GM12878 (cell line): ENCODE data around the gene URI1. TPM values are rescaled to one million over a fixed set of nuclear protein-coding genes. Genes with fewer than 3 reads are reported as not detected.

Source experiments
- ATAC-seq: fragments of 200-7000 bp; cut with Tn5 transposase; 3 replicates; pipeline ENCODE4 v1.9.1; 2020; ENCODE audit warnings: mild to moderate bottlenecking, moderate library complexity
- BruUV-seq: library from RNA; stranded (reverse); fragments of 400-500 nt; replicated peaks from 2 replicates; lab custom pipeline; 2021; lab: Mats Ljungman, UMichigan
- CTCF ChIA-PET: fragments of 300-600 bp; sonication (Branson Sonifier 250); formaldehyde crosslinking; extraction: SDS; loops from one replicate; lab custom pipeline; 2021; ENCODE audit warnings: inconsistent platforms; lab: Yijun Ruan, JAX
- POLR2A ChIA-PET: fragments of 350-600 bp; formaldehyde crosslinking; extraction: SDS; loops from one replicate; lab custom pipeline; 2021; ENCODE audit warnings: inconsistent platforms; lab: Charles Lee
- RAD21 ChIA-PET: fragments of 300-600 bp; sonication (Branson Sonifier 250); formaldehyde crosslinking; loops from one replicate; lab custom pipeline; 2023; ENCODE audit warnings: antibody characterized with exemption; ENCODE audit not compliant: unreplicated experiment; lab: Charles Lee
- SMC1A ChIA-PET: fragments of 300-600 bp; sonication (Branson Sonifier 250); formaldehyde crosslinking; loops from one replicate; lab custom pipeline; 2023; ENCODE audit not compliant: unreplicated experiment, uncharacterized antibody; lab: Charles Lee
- DNase-seq: peaks from one replicate; pipeline ENCODE4 v3.0.0-alpha.2; 2011; ENCODE audit warnings: low read depth, low spot score
- FAIRE-seq: peaks from 3 replicates; lab custom pipeline; 2011; peaks lifted over from hg19 to GRCh38; lab: Jason Lieb, UNC
- H2AFZ ChIP-seq: 2 replicates; pipeline ENCODE4 v1.6.0; 2011; ENCODE audit warnings: low read depth, low read length, control low read depth; ENCODE audit not compliant: control insufficient read depth
- H3K27ac ChIP-seq: 2 replicates; pipeline ENCODE4 v1.5.1; 2011; ENCODE audit warnings: control low read depth; ENCODE audit not compliant: control insufficient read depth, insufficient read depth
- H3K27me3 ChIP-seq, 2 experiments: replicated peaks in 1 of 2; 2 replicates each; pipeline versions ENCODE4 v1.6.0 to v1.6.1; 2011; ENCODE audit warnings: low read length in 1 of 2; ENCODE audit not compliant: control insufficient read depth in 2 of 2, insufficient read depth in 2 of 2
- H3K36me3 ChIP-seq, 2 experiments: 2 replicates each; pipeline ENCODE4 v1.5.1; 2011; ENCODE audit warnings: low read length in 1 of 2; ENCODE audit not compliant: control insufficient read depth in 2 of 2, insufficient read depth in 2 of 2
- H3K4me1 ChIP-seq: 2 replicates; pipeline ENCODE4 v1.6.1; 2011; ENCODE audit warnings: mild to moderate bottlenecking, low read length, moderate library complexity, mixed read lengths; ENCODE audit not compliant: control insufficient read depth, insufficient read depth
- H3K4me2 ChIP-seq: 2 replicates; pipeline ENCODE4 v1.6.0; 2011; ENCODE audit warnings: control low read depth; ENCODE audit not compliant: control insufficient read depth, insufficient read depth
- H3K4me3 ChIP-seq: fragments of 200-600 bp; sonication (generic); 2 replicates; pipeline ENCODE4 v1.5.1; 2016
- H3K79me2 ChIP-seq: 2 replicates; pipeline ENCODE4 v1.6.0; 2011; ENCODE audit warnings: low read length; ENCODE audit not compliant: control insufficient read depth, insufficient read depth
- H3K9ac ChIP-seq: 2 replicates; pipeline ENCODE4 v1.8.0; 2011; ENCODE audit warnings: low read length, control low read depth, mixed read lengths; ENCODE audit not compliant: control insufficient read depth, insufficient read depth
- H3K9me3 ChIP-seq: replicated peaks from 3 replicates; pipeline ENCODE4 v1.5.1; 2011; ENCODE audit warnings: mild to moderate bottlenecking, low read length; ENCODE audit not compliant: control insufficient read depth, insufficient read depth
- H4K20me1 ChIP-seq: 2 replicates; pipeline ENCODE4 v1.6.0; 2011; ENCODE audit not compliant: control insufficient read depth, insufficient read depth
- ATF2 ChIP-seq: IDR thresholded peaks from 2 replicates; pipeline ENCODE4 v1.6.1; 2012; ENCODE audit warnings: low read length, inconsistent platforms
- CHD2 ChIP-seq: IDR thresholded peaks from 2 replicates; pipeline ENCODE4 v1.6.1; 2011; ENCODE audit warnings: low read depth, low read length, improper control_type of control experiment, borderline replicate concordance
- EED ChIP-seq: sonication (generic); IDR thresholded peaks from 2 replicates; pipeline ENCODE4 v1.6.1; 2016; ENCODE audit warnings: antibody characterized with exemption, low read depth
- IKZF1 ChIP-seq: fragments of 450-650 bp; conservative IDR thresholded peaks from 2 replicates; pipeline ENCODE4 v1.6.1; 2017; ENCODE audit warnings: antibody characterized with exemption, mild to moderate bottlenecking
- KAT2A ChIP-seq: conservative IDR thresholded peaks from 2 replicates; pipeline ENCODE4 v1.6.1; 2011; ENCODE audit warnings: low read depth, low read length; ENCODE audit not compliant: control insufficient read depth
- KDM1A ChIP-seq: fragments of 200-600 bp; sonication (generic); IDR thresholded peaks from 2 replicates; pipeline ENCODE4 v1.6.1; 2016; ENCODE audit warnings: borderline replicate concordance
- NFIC ChIP-seq: IDR thresholded peaks from 2 replicates; pipeline ENCODE4 v1.6.1; 2012; ENCODE audit warnings: low read depth, mild to moderate bottlenecking, inconsistent platforms, low read length, moderate library complexity
- NFYA ChIP-seq: IDR thresholded peaks from 2 replicates; pipeline ENCODE4 v1.6.1; 2011; ENCODE audit warnings: low read depth, mild to moderate bottlenecking, low read length, improper control_type of control experiment, borderline replicate concordance
- PML ChIP-seq: IDR thresholded peaks from 2 replicates; pipeline ENCODE4 v1.6.1; 2012; ENCODE audit warnings: low read length, inconsistent platforms
- POLR2AphosphoS2 ChIP-seq: IDR thresholded peaks from 2 replicates; pipeline ENCODE4 v1.6.1; 2011; ENCODE audit warnings: low read depth, mild to moderate bottlenecking, low read length, improper control_type of control experiment, moderate library complexity
- POLR2AphosphoS5 ChIP-seq: IDR thresholded peaks from 2 replicates; pipeline ENCODE4 v1.6.1; 2011; ENCODE audit warnings: mild to moderate bottlenecking, low read length, inconsistent platforms
- RCOR1 ChIP-seq: conservative IDR thresholded peaks from 2 replicates; pipeline ENCODE4 v1.6.1; 2012; ENCODE audit warnings: low read depth, low read length, improper control_type of control experiment
- RFX5 ChIP-seq: IDR thresholded peaks from 2 replicates; pipeline ENCODE4 v1.6.1; 2011; ENCODE audit warnings: low read depth, low read length, improper control_type of control experiment
- SREBF1 ChIP-seq: IDR thresholded peaks from 2 replicates; pipeline ENCODE4 v1.6.1; 2012; ENCODE audit warnings: mild to moderate bottlenecking, low read length
- STAT1 ChIP-seq: fragments of 450-650 bp; conservative IDR thresholded peaks from 2 replicates; pipeline ENCODE4 v1.6.1; 2014; ENCODE audit warnings: antibody characterized with exemption, mild to moderate bottlenecking
- TCF7 ChIP-seq: IDR thresholded peaks from 2 replicates; pipeline ENCODE4 v1.6.1; 2014; ENCODE audit warnings: antibody characterized with exemption, borderline replicate concordance
- USF2 ChIP-seq: IDR thresholded peaks from 2 replicates; pipeline ENCODE4 v1.6.1; 2011; ENCODE audit warnings: low read depth, low read length, improper control_type of control experiment, borderline replicate concordance
- ZBED1 ChIP-seq: IDR thresholded peaks from 2 replicates; pipeline ENCODE4 v1.6.1; 2016; ENCODE audit warnings: borderline replicate concordance
- ZNF207 ChIP-seq: fragments of 450-650 bp; IDR thresholded peaks from 2 replicates; pipeline ENCODE4 v1.6.1; 2014; ENCODE audit warnings: antibody characterized with exemption, mild to moderate bottlenecking, borderline replicate concordance
- WGBS: methylation state at CpG from one replicate; pipeline ENCODE4 v1.1.6; 2016; ENCODE audit warnings: low lambda C conversion rate; ENCODE audit not compliant: insufficient replicate concordance, insufficient coverage; ENCODE audit errors: missing lambda C conversion rate; 5-methylcytosine and 5-hydroxymethylcytosine counted together
- in situ Hi-C: fragments of 300-500 bp; cut with MboI; formaldehyde crosslinking; loops from 9 replicates; pipeline ENCODE4 v1.14.3; 2018; ENCODE audit warnings: mixed read lengths
- intact Hi-C: fragments of 100-400 bp; cut with micrococcal nuclease; formaldehyde crosslinking; loops from one replicate; pipeline ENCODE4 v1.14.2; 2022; ENCODE audit not compliant: unreplicated experiment
- polyA plus RNA-seq, 11 experiments: library from polyadenylated mRNA; depleted of rRNA in 4 of 11; unstranded in 6 of 11; stranded (reverse) in 5 of 11; fragments of >200 nt; fragmentation: Nextera tagmentation in 4 of 11; fragmentation: Illumina TruSeq in 1 of 11; extraction: Ambion mirVana in 4 of 11; extraction: Trizol in 1 of 11; gene quantifications; 1 replicate in 1 of 11; 2 replicates in 10 of 11; pipeline versions ENCODE4 v1.2.1 to v1.2.3, GENCODE V29; 2011 to 2016; ENCODE audit warnings: inconsistent platforms in 2 of 11, missing spikeins in 2 of 11, low read depth in 1 of 11
- total RNA-seq, 4 experiments: library from RNA; depleted of rRNA in 3 of 4; stranded (reverse); fragments of >200 nt in 3 of 4; fragmentation: Illumina TruSeq in 1 of 4; extraction: Trizol in 1 of 4; gene quantifications; 2 replicates each; pipeline versions ENCODE4 v1.2.1 to v1.2.3, GENCODE V29; 2013 to 2021

URI1 gene
- total and polyA plus RNA-seq, 10 of the 15 experiments (the other 5 are each of a cell fraction or from before 2014, with no cell fraction given) = 15.2 to 94.2 (median 47.9) TPM

GRCh38 chr19:30061223-30062064 is 119.4 kb downstream of the URI1 start:
- H3K4me1 ChIP-seq = no peaks in the 10 kb centered on the region
- RAD21 ChIA-PET = no interaction called here
- SMC1A ChIA-PET = interaction anchor here (0.7 kb wide), 1 partner anchor 31 kb away, joined by 3 read pairs; no protein-coding TSS in a partner anchor
- intact Hi-C loops (no loop called here), in situ Hi-C loops (no loop called here)
- no peaks in the 10 kb centered on the region for H3K36me3 ChIP-seq
- H3K4me3 ChIP-seq = no peak overlapping the region
- BruUV-seq = no TSS peak
- ATAC-seq (no peak), FAIRE-seq (no peak), DNase-seq (no peak)
- H3K79me2 ChIP-seq = no peaks in the 10 kb centered on the region
- POLR2A ChIA-PET = interaction anchor here (0.6 kb wide), 1 partner anchor 193 kb away, joined by 6 read pairs; no protein-coding TSS in a partner anchor
- no peak overlapping the region for H3K9ac ChIP-seq
- H3K27me3 ChIP-seq = no peaks in the 10 kb centered on the region; a peak in 2 of 4 replicates
- no peak overlapping the region for H2AFZ ChIP-seq
- H4K20me1 ChIP-seq = no peaks in the 10 kb centered on the region; the same call in 1 of the 2 replicates
- WGBS = 31% methylated on average over 26 of the region's 26 CpGs
- H3K27ac ChIP-seq = no peak overlapping the region
- TF ChIP-seq ZBED1 (no peak), POLR2AphosphoS2 (no peak), POLR2AphosphoS5 (no peak), KDM1A (no peak), NFYA (no peak), STAT1 (no peak), RCOR1 (no peak), EED (no peak), NFIC (no peak), RFX5 (no peak), ZNF207 (no peak), PML (no peak), ATF2 (no peak), USF2 (no peak), KAT2A (no peak), CHD2 (no peak), SREBF1 (no peak), TCF7 (no peak), IKZF1 (no peak)
- no peak overlapping the region for H3K4me2 ChIP-seq
- CTCF ChIA-PET = no interaction called here
- no peaks in the 10 kb centered on the region; the same call in 2 of the 3 replicates for H3K9me3 ChIP-seq
